Measurements from ENCODE around the gene RELN.

DNA sequence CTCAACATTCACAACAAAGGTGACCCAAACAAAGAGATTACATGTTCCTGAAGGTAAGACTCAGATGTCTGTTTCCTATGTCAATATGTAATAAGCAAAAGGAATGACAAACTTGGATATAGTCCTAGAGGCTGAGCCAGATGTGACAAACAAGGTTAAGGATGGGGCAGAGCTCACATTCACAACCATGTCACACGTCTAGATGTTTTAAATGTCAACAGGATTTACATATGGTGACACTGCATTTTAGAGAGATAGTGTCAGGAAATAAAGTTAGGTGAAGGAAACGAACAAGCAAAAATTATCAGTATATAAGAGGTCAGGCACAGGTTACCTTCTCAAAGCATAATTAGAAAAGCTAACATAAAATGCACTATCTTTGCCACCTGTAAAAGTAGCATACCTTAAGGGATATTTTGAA is 8.4 kb downstream of the RELN start:
- TF ChIP-seq, protein P1, sequence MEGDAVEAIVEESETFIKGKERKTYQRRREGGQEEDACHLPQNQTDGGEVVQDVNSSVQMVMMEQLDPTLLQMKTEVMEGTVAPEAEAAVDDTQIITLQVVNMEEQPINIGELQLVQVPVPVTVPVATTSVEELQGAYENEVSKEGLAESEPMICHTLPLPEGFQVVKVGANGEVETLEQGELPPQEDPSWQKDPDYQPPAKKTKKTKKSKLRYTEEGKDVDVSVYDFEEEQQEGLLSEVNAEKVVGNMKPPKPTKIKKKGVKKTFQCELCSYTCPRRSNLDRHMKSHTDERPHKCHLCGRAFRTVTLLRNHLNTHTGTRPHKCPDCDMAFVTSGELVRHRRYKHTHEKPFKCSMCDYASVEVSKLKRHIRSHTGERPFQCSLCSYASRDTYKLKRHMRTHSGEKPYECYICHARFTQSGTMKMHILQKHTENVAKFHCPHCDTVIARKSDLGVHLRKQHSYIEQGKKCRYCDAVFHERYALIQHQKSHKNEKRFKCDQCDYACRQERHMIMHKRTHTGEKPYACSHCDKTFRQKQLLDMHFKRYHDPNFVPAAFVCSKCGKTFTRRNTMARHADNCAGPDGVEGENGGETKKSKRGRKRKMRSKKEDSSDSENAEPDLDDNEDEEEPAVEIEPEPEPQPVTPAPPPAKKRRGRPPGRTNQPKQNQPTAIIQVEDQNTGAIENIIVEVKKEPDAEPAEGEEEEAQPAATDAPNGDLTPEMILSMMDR (IDR thresholded peaks at IDR 0.05; ENCODE audit: poor library complexity): no peak
- TF ChIP-seq EZH2 (IDR thresholded peaks at IDR 0.05; ENCODE audit: borderline replicate concordance) (no peak), EZH2phosphoT487 (IDR thresholded peaks at IDR 0.05; ENCODE audit: low read depth, severe bottlenecking, unreplicated experiment) (no peak)

All from hepatocyte (in vitro differentiated cells).